Endothelial cell (in vitro differentiated cells): ENCODE results near the gene SUN5. TPM values are rescaled to one million over a fixed set of nuclear protein-coding genes. Genes with fewer than 3 reads are reported as not detected.

ENCODE experiments used
- DNase-seq: peaks from one replicate; pipeline ENCODE4 v3.0.0; 2021; ENCODE audit warnings: low spot score
- H3K27ac Mint-ChIP-seq: one replicate; pipeline ENCODE4 v1.8.0; 2021; ENCODE audit warnings: mixed read lengths, inconsistent platforms; ENCODE audit not compliant: unreplicated experiment
- H3K27me3 Mint-ChIP-seq: one replicate; pipeline ENCODE4 v1.8.0; 2021; ENCODE audit warnings: mild to moderate bottlenecking, moderate library complexity, mixed read lengths, inconsistent platforms; ENCODE audit not compliant: unreplicated experiment
- H3K36me3 Mint-ChIP-seq: one replicate; pipeline ENCODE4 v1.8.0; 2021; ENCODE audit warnings: mild to moderate bottlenecking, low read depth, mixed read lengths, inconsistent platforms; ENCODE audit not compliant: unreplicated experiment
- H3K4me1 Mint-ChIP-seq: one replicate; pipeline ENCODE4 v1.8.0; 2021; ENCODE audit warnings: mild to moderate bottlenecking, mixed read lengths, inconsistent platforms; ENCODE audit not compliant: unreplicated experiment
- H3K4me3 Mint-ChIP-seq: one replicate; pipeline ENCODE4 v1.8.0; 2021; ENCODE audit warnings: mild to moderate bottlenecking, mixed read lengths, inconsistent platforms; ENCODE audit not compliant: unreplicated experiment
- H3K9me3 Mint-ChIP-seq: one replicate; pipeline ENCODE4 v1.8.0; 2021; ENCODE audit warnings: mixed read lengths, inconsistent platforms; ENCODE audit not compliant: unreplicated experiment
- total RNA-seq: library from RNA; stranded (reverse); fragmentation: NEBNext Ultra II Directional; extraction: Animal tissue kit (Norgen Biotek cat#: 25700); gene quantifications from one replicate; pipeline ENCODE4 v1.2.1, GENCODE V29; 2021; ENCODE audit not compliant: unreplicated experiment
- TF ChIP-seq, protein P1 (sequence below): fragments of 200-600 bp; sonication (generic); IDR thresholded peaks from one replicate; pipeline ENCODE4 v1.5.0; 2021; ENCODE audit warnings: antibody characterized with exemption; ENCODE audit not compliant: unreplicated experiment

Gene SUN5
- total RNA-seq, 1 donor from 2014 or later = not detected

DNA sequence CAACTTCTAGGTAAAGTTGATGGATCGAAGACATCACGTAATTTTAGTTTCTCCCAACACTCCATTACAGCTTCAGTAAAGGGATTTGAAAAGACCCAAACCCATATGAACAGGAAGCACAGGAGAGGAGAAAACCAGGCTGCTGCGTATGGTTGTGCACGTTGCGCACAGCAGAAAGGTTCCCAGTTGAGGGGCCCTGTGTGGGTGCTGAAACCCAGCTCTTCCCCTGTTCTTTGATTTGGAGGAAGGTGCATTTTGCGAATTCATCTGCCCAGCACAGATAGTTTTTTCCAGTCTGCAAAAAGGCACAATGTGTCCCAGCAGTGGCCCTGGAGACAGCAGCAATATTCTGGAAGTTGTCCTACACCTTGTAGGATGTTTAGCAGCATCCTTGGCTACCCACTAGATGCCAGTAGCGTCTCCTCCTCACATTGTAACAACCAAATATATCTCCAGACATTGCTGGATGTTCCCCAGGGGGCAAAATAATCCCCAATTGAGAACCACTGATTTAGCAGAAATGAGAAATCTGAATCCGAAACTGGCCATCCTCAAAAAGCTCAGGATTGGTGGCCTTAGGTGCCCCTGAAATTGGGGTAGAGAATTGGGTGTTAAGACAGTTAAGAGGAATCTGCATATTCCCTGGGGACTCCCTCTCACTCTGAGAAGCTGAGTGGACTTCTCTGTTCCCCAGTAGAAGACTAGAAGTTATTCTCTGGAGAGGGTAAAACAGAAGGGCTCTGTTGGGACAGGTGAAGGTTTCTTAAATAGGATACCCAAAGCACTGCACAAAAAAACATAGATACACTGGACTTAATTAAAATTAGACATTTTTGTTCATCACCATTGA lies 12.2 kb downstream of the SUN5 start:
- Mint-ChIP-seq H3K36me3 (no peaks in the 10 kb centered on the region), H3K4me1 (no peaks in the 10 kb centered on the region), H3K4me3 (no peak overlapping the region), H3K27me3 (peaks cover 4% of the 10 kb centered on the region), H3K27ac (no peak overlapping the region), H3K9me3 (no peaks in the 10 kb centered on the region)
- TF ChIP-seq, protein P1, sequence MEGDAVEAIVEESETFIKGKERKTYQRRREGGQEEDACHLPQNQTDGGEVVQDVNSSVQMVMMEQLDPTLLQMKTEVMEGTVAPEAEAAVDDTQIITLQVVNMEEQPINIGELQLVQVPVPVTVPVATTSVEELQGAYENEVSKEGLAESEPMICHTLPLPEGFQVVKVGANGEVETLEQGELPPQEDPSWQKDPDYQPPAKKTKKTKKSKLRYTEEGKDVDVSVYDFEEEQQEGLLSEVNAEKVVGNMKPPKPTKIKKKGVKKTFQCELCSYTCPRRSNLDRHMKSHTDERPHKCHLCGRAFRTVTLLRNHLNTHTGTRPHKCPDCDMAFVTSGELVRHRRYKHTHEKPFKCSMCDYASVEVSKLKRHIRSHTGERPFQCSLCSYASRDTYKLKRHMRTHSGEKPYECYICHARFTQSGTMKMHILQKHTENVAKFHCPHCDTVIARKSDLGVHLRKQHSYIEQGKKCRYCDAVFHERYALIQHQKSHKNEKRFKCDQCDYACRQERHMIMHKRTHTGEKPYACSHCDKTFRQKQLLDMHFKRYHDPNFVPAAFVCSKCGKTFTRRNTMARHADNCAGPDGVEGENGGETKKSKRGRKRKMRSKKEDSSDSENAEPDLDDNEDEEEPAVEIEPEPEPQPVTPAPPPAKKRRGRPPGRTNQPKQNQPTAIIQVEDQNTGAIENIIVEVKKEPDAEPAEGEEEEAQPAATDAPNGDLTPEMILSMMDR = no peak
- no peak for DNase-seq

DNA sequence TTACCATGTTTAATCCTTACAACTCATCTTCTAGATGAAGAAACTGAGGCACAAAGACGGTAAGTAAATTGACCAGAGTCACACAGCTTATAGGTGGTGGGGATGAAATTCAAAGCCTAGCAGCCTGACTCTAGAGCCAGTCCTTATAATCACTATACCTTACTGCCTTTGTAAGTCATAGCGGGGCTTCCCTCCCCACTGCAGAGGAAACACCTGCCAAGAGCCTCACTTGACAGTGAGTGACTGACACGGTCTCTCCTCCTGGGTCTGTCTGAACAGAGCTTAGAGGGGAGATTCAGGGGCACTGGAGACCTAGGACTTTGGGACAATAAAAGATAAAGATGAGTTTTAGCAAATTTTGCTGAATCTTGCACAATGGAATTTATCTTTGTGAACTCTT lies 12.8 kb downstream of the SUN5 start:
- Mint-ChIP-seq H3K4me1 (no peaks in the 10 kb centered on the region), H3K27ac (no peak overlapping the region), H3K4me3 (no peak overlapping the region), H3K36me3 (no peaks in the 10 kb centered on the region), H3K9me3 (no peaks in the 10 kb centered on the region), H3K27me3 (peaks cover 4% of the 10 kb centered on the region)
- TF ChIP-seq, protein P1 = no peak
- DNase-seq = no peak

DNA sequence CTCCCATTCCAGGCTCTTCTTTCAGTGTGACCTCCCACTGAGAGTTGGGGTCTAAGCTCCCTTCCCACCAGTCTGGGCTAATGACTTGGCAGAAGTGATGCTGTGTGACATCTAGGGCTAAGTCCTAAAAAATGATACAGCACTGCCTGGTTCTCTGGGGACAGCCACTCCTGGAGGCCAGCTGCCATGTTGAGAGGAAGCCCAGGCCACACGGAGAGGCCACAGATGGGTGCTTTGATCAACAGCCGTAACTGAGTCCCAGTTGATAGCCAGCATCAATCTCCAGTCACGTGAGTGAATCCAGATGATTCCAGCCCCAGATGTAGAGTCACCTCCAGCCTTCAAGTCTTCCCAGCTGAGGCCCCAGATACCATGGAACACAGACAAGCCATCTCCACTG lies 13.8 kb downstream of the SUN5 start:
- no peak for DNase-seq
- H3K4me3 Mint-ChIP-seq = no peak overlapping the region
- H3K9me3 Mint-ChIP-seq = no peaks in the 10 kb centered on the region
- TF ChIP-seq, protein P1 = no peak
- H3K36me3 Mint-ChIP-seq = no peaks in the 10 kb centered on the region
- H3K4me1 Mint-ChIP-seq = no peaks in the 10 kb centered on the region
- no peak overlapping the region for H3K27ac Mint-ChIP-seq
- peaks cover 4% of the 10 kb centered on the region for H3K27me3 Mint-ChIP-seq

DNA sequence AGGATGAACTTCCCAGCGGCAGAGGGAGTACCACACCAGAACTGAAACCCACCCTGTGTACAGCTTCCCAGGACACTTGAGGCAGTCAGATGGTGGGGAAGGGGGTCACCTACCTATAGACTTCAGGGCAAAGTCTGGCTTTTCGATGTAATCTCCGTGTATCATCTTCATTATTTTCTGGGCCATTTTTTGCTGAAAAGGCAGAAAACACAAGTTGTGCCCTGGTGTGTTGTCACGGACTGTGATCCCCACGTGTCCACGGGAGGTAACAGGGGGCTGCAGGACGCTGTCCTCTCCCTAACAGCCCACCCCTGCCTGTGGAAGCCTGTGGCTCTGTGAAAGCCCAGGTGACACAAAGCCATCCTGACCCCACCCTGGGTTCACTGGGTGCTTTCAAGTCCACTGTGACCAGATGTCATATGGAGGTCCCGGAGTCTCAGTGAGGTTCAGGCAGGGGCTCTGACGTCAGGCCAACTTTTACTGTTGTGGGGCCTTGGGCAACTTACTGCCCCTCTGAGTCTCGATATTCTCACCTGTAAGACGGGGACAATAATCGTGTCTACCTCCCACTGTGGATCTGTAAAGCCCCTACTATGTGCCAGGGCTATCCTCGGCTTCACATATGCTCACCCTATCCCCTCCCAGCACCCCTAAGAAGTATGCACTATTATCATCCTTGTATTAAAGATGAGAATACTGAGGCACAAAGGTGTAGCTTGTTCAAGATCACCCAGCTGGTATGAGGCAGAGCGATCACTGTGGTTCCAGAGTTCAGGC lies 14.5 kb downstream of the SUN5 start:
- Mint-ChIP-seq H3K27ac (no peak overlapping the region), H3K4me3 (no peak overlapping the region), H3K4me1 (no peaks in the 10 kb centered on the region), H3K9me3 (no peaks in the 10 kb centered on the region), H3K27me3 (peaks cover 4% of the 10 kb centered on the region), H3K36me3 (no peaks in the 10 kb centered on the region)
- no peak for DNase-seq
- TF ChIP-seq, protein P1 = no peak

DNA sequence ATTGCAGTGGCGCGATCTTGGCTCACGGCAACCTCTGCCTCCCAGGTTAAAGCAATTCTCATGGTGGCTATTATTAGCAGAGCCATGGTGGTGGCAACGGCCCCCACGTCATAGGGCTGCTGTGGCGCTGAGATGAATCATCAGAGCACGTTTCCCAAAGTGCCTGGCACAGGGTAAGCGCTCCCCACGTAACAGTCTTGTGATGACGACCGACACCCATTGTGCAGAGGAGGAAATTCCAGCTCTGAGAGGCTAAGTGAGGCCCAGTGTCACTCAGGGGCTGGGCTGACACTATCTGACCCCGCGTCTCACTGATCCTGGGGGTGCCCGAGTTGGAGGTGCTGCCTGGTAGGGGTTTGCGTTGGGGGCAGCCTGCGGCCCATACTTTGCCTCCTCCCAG lies 16.2 kb downstream of the SUN5 start:
- DNase-seq = no peak
- no peak overlapping the region for H3K4me3 Mint-ChIP-seq
- TF ChIP-seq, protein P1 = no peak
- H3K27ac Mint-ChIP-seq = no peak overlapping the region
- H3K36me3 Mint-ChIP-seq = no peaks in the 10 kb centered on the region
- H3K9me3 Mint-ChIP-seq = no peaks in the 10 kb centered on the region
- no peaks in the 10 kb centered on the region for H3K4me1 Mint-ChIP-seq
- peaks cover 7% of the 10 kb centered on the region for H3K27me3 Mint-ChIP-seq
